DMS79 (cell line): Measurements from ENCODE around the gene CENPS.
"Not testable (repeated sequence)": the region's sequence is repeated elsewhere in the genome, so short reads cannot be mapped to it uniquely, and the experiment has no call there.

ENCODE experiments used
- DNase-seq: peaks from one replicate; lab custom pipeline; 2025; lab: John Stamatoyannopoulos, UW

CENPS gene

GRCh38 chr1:10419351-10419750, 10.9 kb upstream of the CENPS start:
- DNase-seq, result no peak

- no peak for DNase-seq
Observed at GRCh38 chr1:10421637-10422036, 8.6 kb upstream of the CENPS start.

GRCh38 chr1:10424034-10424433, 6.2 kb upstream of the CENPS start:
- DNase-seq, result no peak

- DNase-seq, result no peak
Observed at GRCh38 chr1:10424651-10425050, 5.6 kb upstream of the CENPS start.

DNA sequence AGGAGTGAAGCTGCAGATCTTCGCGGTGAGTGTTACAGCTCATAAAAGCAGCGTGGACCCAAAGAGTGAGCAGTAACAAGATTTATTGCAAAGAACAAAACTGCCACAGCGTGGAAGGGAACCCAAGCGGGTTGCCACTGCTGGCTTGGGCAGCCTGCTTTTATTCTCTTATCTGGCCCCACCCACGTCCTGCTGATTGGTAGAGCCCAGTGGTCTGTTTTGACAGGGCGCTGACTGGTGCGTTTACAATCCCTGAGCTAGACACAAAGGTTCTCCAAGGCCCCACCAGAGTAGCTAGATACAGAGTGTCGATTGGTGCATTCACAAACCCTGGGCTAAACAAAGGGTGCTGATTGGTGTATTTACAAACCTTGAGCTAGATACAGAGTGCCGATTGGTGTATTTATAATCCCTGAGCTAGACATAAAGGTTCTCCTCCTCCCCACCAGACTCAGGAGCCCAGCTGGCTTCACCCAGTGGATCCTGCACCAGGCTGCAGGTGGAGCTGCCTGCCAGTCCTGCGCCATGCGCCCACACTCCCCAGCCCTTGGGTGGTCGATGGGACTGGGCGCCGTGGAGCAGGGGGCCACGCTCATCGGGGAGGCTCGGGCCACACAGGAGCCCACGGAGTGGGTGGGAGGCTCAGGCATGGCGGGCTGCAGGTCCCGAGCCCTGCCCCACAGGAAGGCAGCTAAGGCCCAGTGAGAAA, 4.3 kb upstream of the CENPS start:
- DNase-seq, result not testable (repeated sequence)

GRCh38 chr1:10426535-10426848, 3.7 kb upstream of the CENPS start:
- DNase-seq, result not testable (repeated sequence)

GRCh38 chr1:10428984-10429383, 1.2 kb upstream of the CENPS start:
- no peak for DNase-seq

DNA sequence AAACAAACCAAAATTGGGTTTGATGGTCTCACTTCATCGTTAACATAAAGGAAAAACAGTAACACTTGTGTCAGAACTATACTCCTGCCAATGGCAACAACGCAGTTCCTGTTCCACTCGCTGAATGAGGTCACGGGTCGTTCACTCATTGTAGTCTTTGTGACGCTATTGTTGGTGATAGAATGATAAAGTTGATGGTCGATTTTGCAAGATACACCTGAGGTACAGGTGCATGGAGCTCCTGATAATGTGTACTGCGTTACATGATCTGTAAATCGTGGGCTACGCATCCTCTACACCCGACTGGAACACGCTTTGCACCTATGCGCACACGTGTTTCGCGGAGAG, 391 bp upstream of the CENPS start:
- DNase-seq, result no peak

- no peak for DNase-seq
Observed at GRCh38 chr1:10431070-10431730, 967 bp downstream of the CENPS start.

GRCh38 chr1:10432910-10433700, 2.9 kb downstream of the CENPS start:
- DNase-seq, result peak; percentile 83

- DNase-seq, result no peak
Observed at GRCh38 chr1:10433790-10434189, 3.6 kb downstream of the CENPS start.

GRCh38 chr1:10434590-10434989, 4.4 kb downstream of the CENPS start:
- no peak for DNase-seq

DNA sequence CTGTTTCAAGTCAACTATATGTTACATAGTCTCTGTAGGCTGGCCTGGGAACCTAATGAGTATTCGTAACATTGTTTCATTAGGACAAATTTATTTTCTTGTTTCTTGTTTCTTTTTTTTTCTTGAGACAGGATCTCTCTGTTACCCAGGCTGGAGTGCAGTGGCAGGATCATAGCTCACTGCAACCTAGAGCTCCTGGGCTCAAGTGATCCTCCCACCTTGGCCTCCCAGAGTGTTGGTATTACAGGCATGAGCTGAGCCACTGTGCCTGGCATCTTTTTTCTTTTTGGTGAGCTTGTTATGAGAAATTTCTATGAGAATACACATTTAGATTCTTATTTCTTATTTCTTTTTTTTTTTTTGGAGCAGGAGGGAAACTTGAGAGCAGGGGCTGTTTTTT, 6.8 kb downstream of the CENPS start:
- no peak for DNase-seq

GRCh38 chr1:10438677-10439163, 8.5 kb downstream of the CENPS start:
- no peak for DNase-seq

DNA sequence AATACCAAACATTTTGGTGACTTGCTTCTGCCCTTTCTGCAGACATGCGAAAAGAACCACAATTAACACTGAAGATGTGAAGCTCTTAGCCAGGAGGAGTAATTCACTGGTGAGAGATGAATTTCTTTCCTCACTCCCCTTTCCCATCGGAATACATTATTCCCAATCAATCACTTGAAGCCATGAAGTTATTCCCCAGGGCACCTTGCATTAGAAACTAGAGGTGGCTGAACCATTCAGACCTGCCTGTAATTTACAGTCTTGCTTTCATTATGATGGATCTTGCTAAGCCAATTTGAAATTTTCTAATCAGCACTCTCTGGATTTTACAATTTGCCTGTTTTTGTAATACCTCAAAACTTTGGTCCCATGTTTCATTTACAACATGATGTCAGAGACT, 10.1 kb downstream of the CENPS start:
- DNase-seq, result no peak

DNA sequence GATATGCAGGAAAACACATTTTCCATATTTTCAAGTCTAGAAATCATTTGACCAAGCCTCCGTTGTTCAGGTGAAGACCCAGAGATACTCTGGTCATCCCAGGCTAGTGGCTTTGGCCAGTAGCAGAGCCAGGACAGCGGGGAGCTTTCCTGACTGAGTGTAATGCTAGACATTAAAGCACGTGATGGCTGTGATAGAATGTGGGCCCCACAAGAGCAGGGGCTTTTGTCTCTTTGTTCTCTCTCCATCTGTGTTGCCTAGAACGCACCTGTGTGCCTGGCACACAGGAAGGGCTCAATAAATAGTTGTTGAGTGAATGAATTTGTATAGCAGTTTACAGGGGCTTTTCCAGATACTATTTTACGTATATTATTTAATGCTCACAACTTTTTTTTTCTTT, 10.6 kb downstream of the CENPS start:
- DNase-seq, result no peak

- no peak for DNase-seq
Observed at GRCh38 chr1:10444248-10444647, 14.0 kb downstream of the CENPS start.

DNA sequence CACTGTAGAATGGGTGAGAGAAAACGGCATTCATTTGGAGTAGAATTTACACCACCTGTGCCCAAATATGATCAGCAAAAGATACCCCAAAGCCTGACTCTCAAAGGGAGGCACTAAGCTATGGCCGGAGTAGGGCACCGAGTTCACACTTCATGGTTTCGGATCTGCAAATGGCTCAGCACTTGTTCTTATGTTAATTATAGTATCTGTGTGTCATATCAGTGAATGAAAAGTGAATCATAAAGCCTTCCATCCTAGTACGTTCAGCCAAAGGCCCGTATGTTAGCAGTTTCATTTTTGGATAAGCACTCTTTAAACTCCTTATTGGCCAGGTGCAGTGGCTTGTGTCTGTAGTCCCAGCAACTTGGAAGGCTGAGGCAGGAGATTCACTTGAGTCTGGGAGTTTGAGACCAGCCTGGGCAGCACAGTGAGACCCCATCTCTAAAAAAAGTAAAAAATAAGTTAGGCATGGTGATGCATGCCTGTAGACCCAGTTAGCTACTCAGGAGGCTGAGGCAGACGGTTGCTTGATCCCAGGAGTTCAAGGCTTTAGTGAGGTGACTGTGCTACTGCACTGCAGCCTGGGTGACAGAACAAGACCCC, 14.7 kb downstream of the CENPS start:
- no peak for DNase-seq

- DNase-seq, result no peak
Observed at GRCh38 chr1:10446790-10447422, 16.7 kb downstream of the CENPS start.

- no peak for DNase-seq
Observed at GRCh38 chr1:10449751-10450150, 19.5 kb downstream of the CENPS start, which contains the start of gene CORT. CORT (plus strand) TSS chr1:10450031; CDS start chr1:10450224, 193 bp downstream.

DNA sequence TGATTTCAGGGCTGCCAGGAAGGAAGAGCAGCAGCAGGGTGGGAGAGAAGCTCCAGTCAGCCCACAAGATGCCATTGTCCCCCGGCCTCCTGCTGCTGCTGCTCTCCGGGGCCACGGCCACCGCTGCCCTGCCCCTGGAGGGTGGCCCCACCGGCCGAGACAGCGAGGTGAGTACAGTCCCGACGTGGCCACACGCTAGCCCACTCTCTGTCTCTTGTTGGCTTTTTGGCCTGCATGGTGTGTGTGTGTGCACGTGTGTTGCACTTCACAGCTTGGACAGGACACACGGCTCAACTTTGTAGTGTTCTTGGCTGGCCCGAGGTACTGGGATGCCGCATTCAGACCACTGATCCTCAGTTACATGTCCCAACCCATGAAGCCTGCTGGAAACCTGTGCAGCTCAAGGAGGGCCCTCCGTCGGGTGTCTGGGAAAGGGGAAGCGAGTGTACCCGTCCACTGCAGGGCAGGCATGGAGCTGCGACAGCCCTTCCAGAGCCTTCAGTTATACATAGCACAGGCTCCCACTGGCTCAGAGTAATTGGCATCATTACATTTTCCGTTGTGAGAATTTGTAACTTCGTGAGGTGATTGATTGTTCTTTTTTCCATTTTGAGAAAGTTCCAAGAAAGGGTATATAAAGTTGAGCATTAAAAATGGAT, 20.1 kb downstream of the CENPS start:
- no peak for DNase-seq

- no peak for DNase-seq
Observed at GRCh38 chr1:10450836-10451235, 20.6 kb downstream of the CENPS start.
